WERI-Rb-1 (cell line): Measurements from ENCODE around the gene SLC17A4.

Experiments
- DNase-seq: peaks from one replicate; pipeline ENCODE4 v3.0.0-alpha.2; 2020
- H3K27ac ChIP-seq: fragments of 250-450 bp; sonication (Bioruptor Pico); 2 replicates; pipeline ENCODE4 v1.5.1; 2020; ENCODE audit warnings: mild to moderate bottlenecking, moderate library complexity
- H3K27me3 ChIP-seq: fragments of 250-450 bp; sonication (Bioruptor Pico); 2 replicates; pipeline ENCODE4 v1.5.1; 2021; ENCODE audit warnings: mild to moderate bottlenecking, low read depth, moderate library complexity; ENCODE audit not compliant: insufficient read depth, severe bottlenecking
- H3K36me3 ChIP-seq: fragments of 250-450 bp; sonication (Bioruptor Pico); 2 replicates; pipeline ENCODE4 v1.5.1; 2020; ENCODE audit warnings: mild to moderate bottlenecking, moderate library complexity
- H3K4me3 ChIP-seq: 2 replicates; pipeline ENCODE4 v1.5.1; 2011; ENCODE audit warnings: low read depth, mild to moderate bottlenecking, control low read depth, low read length
- H3K9me3 ChIP-seq: fragments of 250-450 bp; sonication (Bioruptor Pico); 2 replicates; pipeline ENCODE4 v1.5.1; 2021; ENCODE audit warnings: mild to moderate bottlenecking, moderate library complexity; ENCODE audit not compliant: severe bottlenecking
- CTCF ChIP-seq: IDR thresholded peaks from 2 replicates; pipeline ENCODE4 v1.5.1; 2011; ENCODE audit warnings: low read depth, mild to moderate bottlenecking, control low read depth, inconsistent platforms, low read length

Gene SLC17A4

GRCh38 chr6:25781134-25781533 is 26.6 kb downstream of the SLC17A4 start:
- no peak for TF ChIP-seq CTCF
- H3K9me3 ChIP-seq: no peaks in the 10 kb centered on the region
- no peaks in the 10 kb centered on the region for H3K36me3 ChIP-seq
- H3K27ac ChIP-seq: no peak overlapping the region
- no peaks in the 10 kb centered on the region for H3K27me3 ChIP-seq
- no peak overlapping the region for H3K4me3 ChIP-seq
- DNase-seq: no peak

- H3K9me3 ChIP-seq: no peaks in the 10 kb centered on the region
- no peak overlapping the region for H3K4me3 ChIP-seq
- H3K36me3 ChIP-seq: no peaks in the 10 kb centered on the region
- DNase-seq: no peak
- no peak for TF ChIP-seq CTCF
- no peak overlapping the region for H3K27ac ChIP-seq
- H3K27me3 ChIP-seq: no peaks in the 10 kb centered on the region
Measured at GRCh38 chr6:25787428-25787827, 32.9 kb downstream of the SLC17A4 start.

- DNase-seq: peak; percentile 79
- Histone ChIP-seq H3K9me3 (no peaks in the 10 kb centered on the region), H3K36me3 (no peaks in the 10 kb centered on the region), H3K27me3 (no peaks in the 10 kb centered on the region), H3K4me3 (no peak overlapping the region), H3K27ac (no peak overlapping the region)
- peak; percentile 80 for TF ChIP-seq CTCF
Measured at GRCh38 chr6:25788305-25788922, 33.9 kb downstream of the SLC17A4 start.

- Histone ChIP-seq H3K27ac (no peak overlapping the region), H3K36me3 (no peaks in the 10 kb centered on the region), H3K9me3 (no peaks in the 10 kb centered on the region), H3K4me3 (no peak overlapping the region), H3K27me3 (no peaks in the 10 kb centered on the region)
- no peak for DNase-seq
- no peak for TF ChIP-seq CTCF
Measured at GRCh38 chr6:25789475-25789874, 34.9 kb downstream of the SLC17A4 start.

- H3K27ac ChIP-seq: no peak overlapping the region
- no peak for TF ChIP-seq CTCF
- H3K9me3 ChIP-seq: no peaks in the 10 kb centered on the region
- no peak overlapping the region for H3K4me3 ChIP-seq
- H3K36me3 ChIP-seq: no peaks in the 10 kb centered on the region
- no peaks in the 10 kb centered on the region for H3K27me3 ChIP-seq
- DNase-seq: no peak
Measured at GRCh38 chr6:25792016-25792415, 37.5 kb downstream of the SLC17A4 start.

GRCh38 chr6:25793970-25794369 is 39.4 kb downstream of the SLC17A4 start:
- H3K36me3 ChIP-seq: no peaks in the 10 kb centered on the region
- no peaks in the 10 kb centered on the region for H3K9me3 ChIP-seq
- no peak for DNase-seq
- no peak for TF ChIP-seq CTCF
- H3K27ac ChIP-seq: no peak overlapping the region
- no peak overlapping the region for H3K4me3 ChIP-seq
- no peaks in the 10 kb centered on the region for H3K27me3 ChIP-seq
